HG02885 (cell line): ENCODE measurements around the gene SNN.

Source experiments
- ATAC-seq: cut with Tn5 transposase; IDR thresholded peaks from one replicate; pipeline ENCODE4 v1.9.1; 2021; ENCODE audit warnings: mild to moderate bottlenecking; ENCODE audit not compliant: unreplicated experiment, poor library complexity

The SNN gene

GRCh38 chr16:11634312-11634711, 33.9 kb upstream of the SNN start:
- no peak for ATAC-seq

GRCh38 chr16:11635113-11635652, 33.1 kb upstream of the SNN start:
- no peak for ATAC-seq

- ATAC-seq = no peak
Measured at GRCh38 chr16:11635679-11636171, 32.5 kb upstream of the SNN start.

GRCh38 chr16:11636172-11636721, 32.0 kb upstream of the SNN start:
- no peak for ATAC-seq

- no peak for ATAC-seq
Measured at GRCh38 chr16:11637320-11637719, 30.9 kb upstream of the SNN start.

GRCh38 chr16:11638140-11638539, 30.1 kb upstream of the SNN start:
- ATAC-seq = no peak

- no peak for ATAC-seq
Measured at GRCh38 chr16:11639008-11639562, 29.2 kb upstream of the SNN start.

GRCh38 chr16:11639925-11640899, 28.0 kb upstream of the SNN start:
- ATAC-seq = no peak

- no peak for ATAC-seq
Measured at GRCh38 chr16:11640987-11641817, 27.1 kb upstream of the SNN start.

- no peak for ATAC-seq
Measured at GRCh38 chr16:11642765-11643116, 25.5 kb upstream of the SNN start.

GRCh38 chr16:11649276-11649675, 19.0 kb upstream of the SNN start:
- ATAC-seq = no peak

GRCh38 chr16:11650641-11651591, 17.3 kb upstream of the SNN start:
- no peak for ATAC-seq

GRCh38 chr16:11651796-11652195, 16.5 kb upstream of the SNN start:
- no peak for ATAC-seq

- no peak for ATAC-seq
Measured at GRCh38 chr16:11655655-11656054, 12.6 kb upstream of the SNN start.

GRCh38 chr16:11657556-11657955, 10.7 kb upstream of the SNN start:
- ATAC-seq = no peak

GRCh38 chr16:11658896-11659708, 9.2 kb upstream of the SNN start:
- ATAC-seq = no peak

- ATAC-seq = no peak
Measured at GRCh38 chr16:11660565-11660964, 7.7 kb upstream of the SNN start.

GRCh38 chr16:11662582-11662981, 5.7 kb upstream of the SNN start:
- ATAC-seq = no peak
